ENCODE measurements around the gene GGCX. TPM values are rescaled to one million over a fixed set of nuclear protein-coding genes. Genes with fewer than 3 reads are reported as not detected.

The GGCX gene
- total and polyA plus RNA-seq, 9 of the 15 experiments (the other 6 are each of a cell fraction or from before 2014, with no cell fraction given), result 14.4 to 47.1 (median 28.1) TPM

DNA sequence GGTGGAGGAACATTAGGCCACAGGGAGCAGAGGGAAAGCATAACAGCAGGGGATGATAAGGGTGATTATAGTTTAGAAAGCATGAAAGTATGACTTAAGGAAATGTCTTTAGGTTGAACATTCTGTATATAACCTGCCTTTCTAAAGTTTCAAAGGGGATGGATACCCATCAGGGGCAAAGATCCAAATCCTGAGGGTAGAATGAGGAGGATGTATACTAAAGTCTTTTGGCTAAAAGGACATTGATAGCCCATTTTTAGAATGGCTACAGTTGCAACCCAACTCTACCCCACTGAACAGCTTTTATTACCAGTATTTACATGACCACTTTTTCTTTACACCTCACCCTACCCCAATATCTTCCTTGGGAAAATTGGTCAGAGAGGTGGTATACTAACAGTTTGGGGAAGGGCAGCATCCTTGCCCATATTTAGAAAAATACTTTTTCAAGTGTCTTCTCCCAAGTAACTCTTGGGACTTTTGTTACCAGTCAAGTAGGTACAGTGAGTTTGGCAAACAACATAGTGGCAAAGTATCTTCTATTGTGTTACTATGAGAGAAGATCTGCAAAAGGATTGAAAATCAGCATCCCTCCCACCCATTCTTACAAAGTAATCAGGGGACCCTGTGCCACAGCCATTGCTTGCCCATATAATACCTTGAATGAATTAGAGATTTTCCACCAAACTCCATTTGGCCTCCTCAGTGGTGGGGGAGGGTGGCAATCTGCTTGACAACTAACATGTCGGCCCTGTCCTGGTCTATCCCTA lies 14.0 kb downstream of the GGCX start:
- CTCF ChIA-PET (ENCODE audit: low intra/inter-chr PET ratio), result no interaction called here
- H3K4me1 ChIP-seq (replicated peaks in 1 of 2; ENCODE audit: control insufficient read depth in 2 of 2, insufficient read depth in 2 of 2, low read length in 2 of 2), result peaks cover 0 to 8% of the 10 kb centered on the region in 2 experiments; a peak in 3 of 5 replicates
- WGBS (ENCODE audit: insufficient coverage, low coverage, missing lambda C conversion rate), result 36% methylated on average over 1 of the region's 1 CpG
- peak; percentile 4; the same call in 2 of the 3 replicates for ATAC-seq
- H3K79me2 ChIP-seq (ENCODE audit: control insufficient read depth, insufficient read depth, low read length), result peaks cover 12% of the 10 kb centered on the region
- peak in 1 of 4 experiments; percentile 32 for DNase-seq (ENCODE audit: extremely low read depth in 1 of 4, low spot score in 3 of 4)
- FAIRE-seq, result no peak
- in situ Hi-C loops (cut with MboI), result no loop called here
- H3K27me3 ChIP-seq (ENCODE audit: control insufficient read depth in 2 of 2, insufficient read depth in 2 of 2, low read length in 2 of 2), result no peaks in the 10 kb centered on the region
- intact Hi-C loops (cut with micrococcal nuclease), result no loop called here
- H3K9me1 ChIP-seq (ENCODE audit: control insufficient read depth, insufficient read depth, low read length), result peaks cover 3% of the 10 kb centered on the region
- no peak overlapping the region for H3K9ac ChIP-seq (ENCODE audit: insufficient read depth in 1 of 2, low read depth in 2 of 2, low read length in 2 of 2)
- no peak overlapping the region for H3K4me3 ChIP-seq
- TF ChIP-seq RBM22 (IDR thresholded peaks at IDR 0.05; ENCODE audit: low read depth, low read length, poor library complexity, severe bottlenecking) (peak; percentile 36), NELFE (IDR thresholded peaks at IDR 0.05; ENCODE audit: insufficient read depth, insufficient read length) (no peak), SOX6 (IDR thresholded peaks at IDR 0.05) (no peak), KLF6 (CRISPR knock-in tag; IDR thresholded peaks at IDR 0.05; ENCODE audit: borderline replicate concordance) (no peak), ZNF224 (CRISPR knock-in tag; IDR thresholded peaks at IDR 0.05) (no peak), E2F8 (IDR thresholded peaks at IDR 0.05; ENCODE audit: low read depth, partially characterized antibody) (peak; percentile 21), FIP1L1 (IDR thresholded peaks at IDR 0.05; ENCODE audit: low read depth, low read length, poor library complexity, severe bottlenecking) (peak; percentile 64), POLR2H (tag; IDR thresholded peaks at IDR 0.05; ENCODE audit: low read depth) (peak; percentile 41; the same call in 1 of the 2 replicates), POLR2G (IDR thresholded peaks at IDR 0.05; ENCODE audit: low read depth, low read length) (peak; percentile 74), STAT5A (IDR thresholded peaks at IDR 0.05; ENCODE audit: borderline replicate concordance, low read length) (no peak), POLR2B (IDR thresholded peaks at IDR 0.05; ENCODE audit: low read depth, partially characterized antibody) (peak; percentile 4), ZBTB1 (CRISPR knock-in tag; IDR thresholded peaks at IDR 0.05; ENCODE audit: borderline replicate concordance, low read depth) (no peak), ZNF778 (CRISPR knock-in tag; IDR thresholded peaks at IDR 0.05) (no peak), CHD2 (IDR thresholded peaks at IDR 0.05; ENCODE audit: low read depth, low read length) (0 out of 2 replicates have a peak, but pooled peaks have one; percentile 23), KLF10 (CRISPR knock-in tag; IDR thresholded peaks at IDR 0.05) (no peak), BRCA1 (IDR thresholded peaks at IDR 0.05) (no peak), BRCA1 (CRISPR knock-in tag; IDR thresholded peaks at IDR 0.05) (no peak), RBFOX2 (IDR thresholded peaks at IDR 0.05; ENCODE audit: low read depth, low read length) (peak; percentile 55), ZKSCAN3 (CRISPR knock-in tag; IDR thresholded peaks at IDR 0.05) (no peak)
- TF ChIP-seq, protein P1, sequence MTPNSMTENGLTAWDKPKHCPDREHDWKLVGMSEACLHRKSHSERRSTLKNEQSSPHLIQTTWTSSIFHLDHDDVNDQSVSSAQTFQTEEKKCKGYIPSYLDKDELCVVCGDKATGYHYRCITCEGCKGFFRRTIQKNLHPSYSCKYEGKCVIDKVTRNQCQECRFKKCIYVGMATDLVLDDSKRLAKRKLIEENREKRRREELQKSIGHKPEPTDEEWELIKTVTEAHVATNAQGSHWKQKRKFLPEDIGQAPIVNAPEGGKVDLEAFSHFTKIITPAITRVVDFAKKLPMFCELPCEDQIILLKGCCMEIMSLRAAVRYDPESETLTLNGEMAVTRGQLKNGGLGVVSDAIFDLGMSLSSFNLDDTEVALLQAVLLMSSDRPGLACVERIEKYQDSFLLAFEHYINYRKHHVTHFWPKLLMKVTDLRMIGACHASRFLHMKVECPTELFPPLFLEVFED (CRISPR knock-in tag; conservative IDR thresholded peaks at IDR 0.05), result peak; percentile 95
- H3K9me3 ChIP-seq (replicated peaks; ENCODE audit: control insufficient read depth, insufficient read depth, low read depth, low read length), result no peaks in the 10 kb centered on the region
- POLR2A ChIA-PET, result interaction anchor here (0.6 to 24.3 kb wide), 20 partner anchors 2 to 220 kb away, joined by 3 to 1576 read pairs (median 4); partner anchors contain the start of genes CAPG, ELMOD3, GGCX and MAT2A
- peaks cover 72% of the 10 kb centered on the region for H3K36me3 ChIP-seq (ENCODE audit: control insufficient read depth, insufficient read depth, low read length)
- H2AFZ ChIP-seq (ENCODE audit: low read depth, low read length), result no peak overlapping the region
- peaks cover 14% of the 10 kb centered on the region for H4K20me1 ChIP-seq (replicated peaks; ENCODE audit: control insufficient read depth, insufficient read depth, low read length)
- peak overlapping the region; percentile 23; the same call in 1 of the 3 replicates for H3K27ac ChIP-seq (ENCODE audit: extremely low read depth, low read depth, low read length)
- no TSS peak for BruUV-seq (replicated peaks)
- H3K4me2 ChIP-seq (ENCODE audit: insufficient read depth, low read length), result no peak overlapping the region

Measured in K562 (cell line).